Lower leg skin (tissue), 3 donors: ENCODE data around the gene RGL4.

Source experiments
- CTCF ChIP-seq, 3 donors: fragments of 450-650 bp; IDR thresholded peaks; one replicate each; pipeline ENCODE4 v1.5.1; 2016; ENCODE audit warnings: antibody characterized with exemption in 3 of 3, mild to moderate bottlenecking in 3 of 3, moderate library complexity in 2 of 3
- POLR2A ChIP-seq, 2 donors: fragments of 450-650 bp; IDR thresholded peaks; one replicate each; pipeline ENCODE4 v1.6.1; 2016 to 2017; ENCODE audit warnings: antibody characterized with exemption in 2 of 2, mild to moderate bottlenecking in 1 of 2, moderate library complexity in 1 of 2

GRCh38 chr22:23673826-23674690 is 16.8 kb upstream of the RGL4 start:
- TF ChIP-seq CTCF (IDR thresholded peaks at IDR 0.05) (no peak), POLR2A (IDR thresholded peaks at IDR 0.05) (no peak)
